Activated CD4-positive, alpha-beta T cell treated with anti-CD3 and anti-CD28 coated beads, Interleukin-2, amount 10 ng/mL, durations not matched to agents 24 days and 14 days (primary cell): ENCODE measurements around the gene STAT1. TPM values are rescaled to one million over a fixed set of nuclear protein-coding genes. Genes with fewer than 3 reads are reported as not detected.

ENCODE experiments used
- total RNA-seq: library from RNA; stranded (reverse); gene quantifications from 2 replicates; pipeline ENCODE4 v1.2.3, GENCODE V29; 2022

Gene STAT1
- total RNA-seq, 1 donor from 2014 or later = 160 TPM

Other genes with a start within 250 kb of the STAT1 start
- gene GLS, start 133.3 kb downstream of the STAT1 start, total RNA-seq = 256 and 266 TPM in 2 replicates
- 47.9 and 50.8 TPM in 2 replicates for gene STAT4, start 136.8 kb upstream of the STAT1 start, total RNA-seq
- 16.4 and 21.1 TPM in 2 replicates for gene MYO1B, start 231.2 kb upstream of the STAT1 start, total RNA-seq